ENCODE measurements around the gene CLEC2D. TPM values are rescaled to one million over a fixed set of nuclear protein-coding genes. Genes with fewer than 3 reads are reported as not detected.
"Not testable (repeated sequence)": the region's sequence is repeated elsewhere in the genome, so short reads cannot be mapped to it uniquely, and the experiment has no call there.

The CLEC2D gene
- total and polyA plus RNA-seq, 11 donors, result 1.1 to 18.7 (median 1.6) TPM

GRCh38 chr12:9674226-9674590 is 4.7 kb downstream of the CLEC2D start:
- peak overlapping the region in 1 of 12 donors; percentile 45 for H3K4me3 ChIP-seq
- peaks cover 0 to 18% (median 9%) of the 10 kb centered on the region in 12 donors for H3K4me1 ChIP-seq
- H3K27ac ChIP-seq, result peak overlapping the region in 1 of 12 donors; percentile 79
- DNase-seq, result no peak
- peak in 1 of 4 donors; percentile 11 for ATAC-seq
- H3K36me3 ChIP-seq, result peaks cover 0 to 9% (median 0%) of the 10 kb centered on the region in 9 donors
- H3K27me3 ChIP-seq, result no peaks in the 10 kb centered on the region
- TF ChIP-seq CTCF (IDR thresholded peaks at IDR 0.05) (no peak), POLR2A (IDR thresholded peaks at IDR 0.05) (no peak)
- intact Hi-C loops (cut with DNase I), result no loop called here
- WGBS, 4 donors, result 88 to 97% (median 95%) methylated on average over 2 of the region's 2 CpGs
- H3K9me3 ChIP-seq, result peaks cover 0 to 4% (median 0%) of the 10 kb centered on the region in 12 donors

GRCh38 chr12:9682508-9682907 is 13.0 kb downstream of the CLEC2D start:
- ATAC-seq; H3K27ac ChIP-seq; H3K27me3 ChIP-seq; H3K4me3 ChIP-seq; DNase-seq; intact Hi-C loops (cut with DNase I): not testable (repeated sequence)
- H3K36me3 ChIP-seq, result peaks cover 0 to 56% (median 16%) of the 10 kb centered on the region in 9 donors
- WGBS, 4 donors, result 96 to 98% (median 97%) methylated on average over 4 of the region's 4 CpGs
- H3K9me3 ChIP-seq, result peaks cover 0 to 11% (median 0%) of the 10 kb centered on the region in 12 donors
- H3K4me1 ChIP-seq, result peaks cover 0 to 19% (median 0%) of the 10 kb centered on the region in 12 donors

GRCh38 chr12:9682949-9683348 is 13.4 kb downstream of the CLEC2D start:
- H3K27me3 ChIP-seq; H3K27ac ChIP-seq; intact Hi-C loops (cut with DNase I); H3K4me3 ChIP-seq; ATAC-seq; DNase-seq: not testable (repeated sequence)
- Histone ChIP-seq H3K36me3 (peaks cover 0 to 61% (median 20%) of the 10 kb centered on the region in 9 donors), H3K9me3 (peaks cover 0 to 11% (median 0%) of the 10 kb centered on the region in 12 donors), H3K4me1 (peaks cover 0 to 19% (median 0%) of the 10 kb centered on the region in 12 donors)
- 94 to 98% (median 96%) methylated on average over 2 of the region's 2 CpGs for WGBS, 4 donors

GRCh38 chr12:9685366-9685765 is 15.9 kb downstream of the CLEC2D start:
- Histone ChIP-seq H3K9me3 (peaks cover 0 to 19% (median 0%) of the 10 kb centered on the region in 12 donors), H3K36me3 (peaks cover 0 to 68% (median 43%) of the 10 kb centered on the region in 9 donors), H3K4me1 (peaks cover 0 to 19% (median 0%) of the 10 kb centered on the region in 12 donors)
- H3K4me3 ChIP-seq; H3K27ac ChIP-seq; H3K27me3 ChIP-seq; intact Hi-C loops (cut with DNase I); DNase-seq; ATAC-seq: not testable (repeated sequence)
- 71 to 95% (median 84%) methylated on average over 4 to 5 of the region's 5 CpGs for WGBS, 4 donors

- peaks cover 0 to 19% (median 0%) of the 10 kb centered on the region in 12 donors for H3K4me1 ChIP-seq
- H3K9me3 ChIP-seq, result peaks cover 0 to 19% (median 0%) of the 10 kb centered on the region in 12 donors
- WGBS, 4 donors, result 88 to 93% (median 90%) methylated on average over 3 to 4 of the region's 4 CpGs
- no peak for DNase-seq
- intact Hi-C loops (cut with DNase I), result no loop called here
- no peak overlapping the region for H3K4me3 ChIP-seq
- H3K27ac ChIP-seq, result no peak overlapping the region
- TF ChIP-seq CTCF (IDR thresholded peaks at IDR 0.05), result no peak
- no peak for TF ChIP-seq POLR2A (IDR thresholded peaks at IDR 0.05)
- ATAC-seq, result no peak
- H3K27me3 ChIP-seq, result no peaks in the 10 kb centered on the region
- peaks cover 0 to 68% (median 43%) of the 10 kb centered on the region in 9 donors for H3K36me3 ChIP-seq
Measured at GRCh38 chr12:9685915-9686314, 16.4 kb downstream of the CLEC2D start.

- H3K36me3 ChIP-seq, result peaks cover 0 to 69% (median 43%) of the 10 kb centered on the region in 9 donors
- peaks cover 0 to 19% (median 0%) of the 10 kb centered on the region in 12 donors for H3K4me1 ChIP-seq
- no peak for TF ChIP-seq POLR2A (IDR thresholded peaks at IDR 0.05)
- no peak for TF ChIP-seq CTCF (IDR thresholded peaks at IDR 0.05)
- WGBS, 4 donors, result 82 to 93% (median 89%) methylated on average over 1 of the region's 1 CpG
- peaks cover 0 to 19% (median 0%) of the 10 kb centered on the region in 12 donors for H3K9me3 ChIP-seq
- intact Hi-C loops (cut with DNase I), result no loop called here
- no peak for DNase-seq
- H3K4me3 ChIP-seq, result no peak overlapping the region
- no peak overlapping the region for H3K27ac ChIP-seq
- ATAC-seq, result no peak
- H3K27me3 ChIP-seq, result no peaks in the 10 kb centered on the region
Measured at GRCh38 chr12:9687228-9687627, 17.7 kb downstream of the CLEC2D start.
